Lower leg skin (tissue), 3 donors: ENCODE data around the gene CDKL2.

Experiments used
- CTCF ChIP-seq, 3 donors: fragments of 450-650 bp; IDR thresholded peaks; one replicate each; pipeline ENCODE4 v1.5.1; 2016; ENCODE audit warnings: antibody characterized with exemption in 3 of 3, mild to moderate bottlenecking in 3 of 3, moderate library complexity in 2 of 3
- POLR2A ChIP-seq, 2 donors: fragments of 450-650 bp; IDR thresholded peaks; one replicate each; pipeline ENCODE4 v1.6.1; 2016 to 2017; ENCODE audit warnings: antibody characterized with exemption in 2 of 2, mild to moderate bottlenecking in 1 of 2, moderate library complexity in 1 of 2

GRCh38 chr4:75549019-75549418, 81.3 kb downstream of the CDKL2 start:
- TF ChIP-seq POLR2A (IDR thresholded peaks at IDR 0.05), result no peak
- no peak for TF ChIP-seq CTCF (IDR thresholded peaks at IDR 0.05)
